ENCODE measurements around the gene SLC25A23. TPM values are rescaled to one million over a fixed set of nuclear protein-coding genes. Genes with fewer than 3 reads are reported as not detected.

Gene SLC25A23
- total RNA-seq, 1 experiment from 2014 or later = 18.7 TPM

DNA sequence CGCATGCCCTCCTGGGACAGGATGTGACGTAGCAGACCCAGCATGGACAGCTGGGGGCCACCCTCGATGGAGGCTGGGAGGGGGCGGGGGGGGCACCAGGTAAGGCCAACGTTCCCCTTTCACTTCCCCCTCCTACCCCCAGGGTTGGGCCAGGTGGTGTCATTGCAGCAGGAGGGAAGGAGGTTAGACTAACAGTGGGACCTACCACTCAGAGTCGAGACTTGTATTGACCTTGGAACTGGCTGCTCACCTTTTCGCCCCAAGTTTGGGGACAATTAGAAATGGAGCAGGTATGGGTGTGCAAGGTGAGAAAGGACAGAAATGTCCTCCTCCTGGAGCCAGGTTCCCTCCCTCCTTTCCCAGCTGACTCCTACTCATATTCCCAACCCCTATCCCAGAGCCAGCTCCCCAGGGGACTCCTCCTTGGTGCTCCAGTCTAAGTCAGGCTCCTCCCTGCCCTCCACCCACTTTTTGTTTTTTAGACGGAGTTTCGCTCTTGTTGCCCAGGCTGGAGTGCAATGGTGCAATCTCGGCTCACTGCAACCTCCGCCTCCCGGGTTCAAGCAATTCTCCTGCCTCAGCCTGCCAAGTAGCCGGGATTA, 17.4 kb downstream of the SLC25A23 start:
- intact Hi-C loops (cut with micrococcal nuclease; ENCODE audit: unreplicated experiment) = no loop called here
- ChIA-PET POLR2A (no interaction called here), CTCF (no interaction called here)
- Histone ChIP-seq H3K27me3 (ENCODE audit: control insufficient read depth, insufficient read depth, low read length) (no peaks in the 10 kb centered on the region), H3K4me3 (ENCODE audit: low read depth in 2 of 2, low read length in 2 of 2) (no peak overlapping the region), H3K27ac (ENCODE audit: low read length) (no peak overlapping the region), H3K36me3 (ENCODE audit: control insufficient read depth, insufficient read depth, low read length) (no peaks in the 10 kb centered on the region), H3K4me1 (ENCODE audit: control insufficient read depth, insufficient read depth, low read length) (no peaks in the 10 kb centered on the region), H3K9me3 (ENCODE audit: control insufficient read depth, insufficient read depth, low read depth, low read length) (no peaks in the 10 kb centered on the region)
- TF ChIP-seq TCF7L2 (IDR thresholded peaks at IDR 0.05; ENCODE audit: low read depth, low read length) = no peak
- ATAC-seq = no peak
- no TSS peak for BruUV-seq (replicated peaks)
- in situ Hi-C loops (cut with HindIII; ENCODE audit: low pct_unique_long_range_greater_than_20kb, low sequenced_read_pairs) = no loop called here
- DNase-seq (ENCODE audit: low read depth, low spot score) = no peak

DNA sequence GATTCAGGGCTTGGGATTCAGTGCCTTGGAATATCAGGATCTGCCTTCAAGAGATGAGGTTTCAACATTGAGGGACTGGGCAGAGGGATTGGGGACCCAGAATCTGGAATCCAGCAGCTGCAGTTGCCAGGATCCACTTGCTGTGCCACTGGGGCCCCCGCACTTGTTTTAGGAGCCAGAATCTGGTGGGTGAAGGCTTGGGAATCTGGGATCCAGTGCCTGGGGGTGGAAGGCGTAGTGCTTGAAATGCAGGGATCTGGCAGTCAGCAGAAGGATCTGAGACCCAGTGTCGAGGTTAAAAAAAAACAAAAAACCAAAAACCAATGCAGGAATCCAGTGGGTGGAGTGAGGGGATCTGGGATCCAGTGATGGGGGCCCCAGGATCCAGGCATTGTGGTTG, 18.7 kb downstream of the SLC25A23 start:
- H3K4me3 ChIP-seq (ENCODE audit: low read depth in 2 of 2, low read length in 2 of 2) = no peak overlapping the region
- intact Hi-C loops (cut with micrococcal nuclease; ENCODE audit: unreplicated experiment) = no loop called here
- H3K9me3 ChIP-seq (ENCODE audit: control insufficient read depth, insufficient read depth, low read depth, low read length) = no peaks in the 10 kb centered on the region
- BruUV-seq (replicated peaks) = no TSS peak
- DNase-seq (ENCODE audit: low read depth, low spot score) = no peak
- POLR2A ChIA-PET = no interaction called here
- CTCF ChIA-PET = no interaction called here
- no peaks in the 10 kb centered on the region for H3K4me1 ChIP-seq (ENCODE audit: control insufficient read depth, insufficient read depth, low read length)
- TF ChIP-seq POLR2AphosphoS5 (IDR thresholded peaks at IDR 0.05; ENCODE audit: low read depth, low read length) = no peak
- TF ChIP-seq, protein P1, sequence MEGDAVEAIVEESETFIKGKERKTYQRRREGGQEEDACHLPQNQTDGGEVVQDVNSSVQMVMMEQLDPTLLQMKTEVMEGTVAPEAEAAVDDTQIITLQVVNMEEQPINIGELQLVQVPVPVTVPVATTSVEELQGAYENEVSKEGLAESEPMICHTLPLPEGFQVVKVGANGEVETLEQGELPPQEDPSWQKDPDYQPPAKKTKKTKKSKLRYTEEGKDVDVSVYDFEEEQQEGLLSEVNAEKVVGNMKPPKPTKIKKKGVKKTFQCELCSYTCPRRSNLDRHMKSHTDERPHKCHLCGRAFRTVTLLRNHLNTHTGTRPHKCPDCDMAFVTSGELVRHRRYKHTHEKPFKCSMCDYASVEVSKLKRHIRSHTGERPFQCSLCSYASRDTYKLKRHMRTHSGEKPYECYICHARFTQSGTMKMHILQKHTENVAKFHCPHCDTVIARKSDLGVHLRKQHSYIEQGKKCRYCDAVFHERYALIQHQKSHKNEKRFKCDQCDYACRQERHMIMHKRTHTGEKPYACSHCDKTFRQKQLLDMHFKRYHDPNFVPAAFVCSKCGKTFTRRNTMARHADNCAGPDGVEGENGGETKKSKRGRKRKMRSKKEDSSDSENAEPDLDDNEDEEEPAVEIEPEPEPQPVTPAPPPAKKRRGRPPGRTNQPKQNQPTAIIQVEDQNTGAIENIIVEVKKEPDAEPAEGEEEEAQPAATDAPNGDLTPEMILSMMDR (IDR thresholded peaks at IDR 0.05) = no peak
- TF ChIP-seq, protein P2, sequence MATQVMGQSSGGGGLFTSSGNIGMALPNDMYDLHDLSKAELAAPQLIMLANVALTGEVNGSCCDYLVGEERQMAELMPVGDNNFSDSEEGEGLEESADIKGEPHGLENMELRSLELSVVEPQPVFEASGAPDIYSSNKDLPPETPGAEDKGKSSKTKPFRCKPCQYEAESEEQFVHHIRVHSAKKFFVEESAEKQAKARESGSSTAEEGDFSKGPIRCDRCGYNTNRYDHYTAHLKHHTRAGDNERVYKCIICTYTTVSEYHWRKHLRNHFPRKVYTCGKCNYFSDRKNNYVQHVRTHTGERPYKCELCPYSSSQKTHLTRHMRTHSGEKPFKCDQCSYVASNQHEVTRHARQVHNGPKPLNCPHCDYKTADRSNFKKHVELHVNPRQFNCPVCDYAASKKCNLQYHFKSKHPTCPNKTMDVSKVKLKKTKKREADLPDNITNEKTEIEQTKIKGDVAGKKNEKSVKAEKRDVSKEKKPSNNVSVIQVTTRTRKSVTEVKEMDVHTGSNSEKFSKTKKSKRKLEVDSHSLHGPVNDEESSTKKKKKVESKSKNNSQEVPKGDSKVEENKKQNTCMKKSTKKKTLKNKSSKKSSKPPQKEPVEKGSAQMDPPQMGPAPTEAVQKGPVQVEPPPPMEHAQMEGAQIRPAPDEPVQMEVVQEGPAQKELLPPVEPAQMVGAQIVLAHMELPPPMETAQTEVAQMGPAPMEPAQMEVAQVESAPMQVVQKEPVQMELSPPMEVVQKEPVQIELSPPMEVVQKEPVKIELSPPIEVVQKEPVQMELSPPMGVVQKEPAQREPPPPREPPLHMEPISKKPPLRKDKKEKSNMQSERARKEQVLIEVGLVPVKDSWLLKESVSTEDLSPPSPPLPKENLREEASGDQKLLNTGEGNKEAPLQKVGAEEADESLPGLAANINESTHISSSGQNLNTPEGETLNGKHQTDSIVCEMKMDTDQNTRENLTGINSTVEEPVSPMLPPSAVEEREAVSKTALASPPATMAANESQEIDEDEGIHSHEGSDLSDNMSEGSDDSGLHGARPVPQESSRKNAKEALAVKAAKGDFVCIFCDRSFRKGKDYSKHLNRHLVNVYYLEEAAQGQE (IDR thresholded peaks at IDR 0.05; ENCODE audit: insufficient read depth in 1 of 2, low read depth in 2 of 2, low read length in 1 of 2) = no peak
- no peak for TF ChIP-seq SIN3A (IDR thresholded peaks at IDR 0.05; ENCODE audit: borderline replicate concordance, insufficient read depth, low read depth, low read length)
- TF ChIP-seq TCF7L2 (IDR thresholded peaks at IDR 0.05; ENCODE audit: low read depth, low read length) = no peak
- no peaks in the 10 kb centered on the region for H3K27me3 ChIP-seq (ENCODE audit: control insufficient read depth, insufficient read depth, low read length)
- ATAC-seq = no peak
- in situ Hi-C loops (cut with HindIII; ENCODE audit: low pct_unique_long_range_greater_than_20kb, low sequenced_read_pairs) = no loop called here
- no peak overlapping the region for H3K27ac ChIP-seq (ENCODE audit: low read length)
- H3K36me3 ChIP-seq (ENCODE audit: control insufficient read depth, insufficient read depth, low read length) = no peaks in the 10 kb centered on the region

DNA sequence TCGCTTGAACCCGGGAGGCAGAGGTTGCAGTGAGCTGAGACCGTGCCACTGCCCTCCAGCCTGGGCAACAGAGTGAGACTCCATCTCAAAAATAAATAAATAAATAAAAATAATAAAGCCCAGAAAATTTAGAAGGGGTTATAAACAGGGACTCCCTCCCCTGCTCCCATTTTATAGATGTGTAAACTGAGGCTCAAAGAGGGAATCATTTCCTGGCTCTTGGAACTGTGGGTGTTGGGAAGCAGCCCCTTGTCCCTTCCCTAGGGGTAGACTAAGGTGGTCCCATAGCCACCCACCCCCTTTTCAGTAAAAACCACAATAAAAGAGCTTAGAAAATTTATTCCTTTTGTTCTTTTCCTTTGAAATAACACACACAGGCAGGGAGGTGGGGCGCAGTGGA, 19.8 kb downstream of the SLC25A23 start:
- no peak overlapping the region for H3K4me3 ChIP-seq (ENCODE audit: low read depth in 2 of 2, low read length in 2 of 2)
- BruUV-seq (replicated peaks) = no TSS peak
- intact Hi-C loops (cut with micrococcal nuclease; ENCODE audit: unreplicated experiment) = no loop called here
- H3K27ac ChIP-seq (ENCODE audit: low read length) = no peak overlapping the region
- H3K4me1 ChIP-seq (ENCODE audit: control insufficient read depth, insufficient read depth, low read length) = no peaks in the 10 kb centered on the region
- ChIA-PET POLR2A (no interaction called here), CTCF (interaction anchor here (0.6 kb wide), 1 partner anchor 77 kb away, joined by 3 read pairs; no protein-coding TSS in a partner anchor)
- no peaks in the 10 kb centered on the region for H3K36me3 ChIP-seq (ENCODE audit: control insufficient read depth, insufficient read depth, low read length)
- in situ Hi-C loops (cut with HindIII; ENCODE audit: low pct_unique_long_range_greater_than_20kb, low sequenced_read_pairs) = no loop called here
- DNase-seq (ENCODE audit: low read depth, low spot score) (no peak), ATAC-seq (no peak)
- no peak for TF ChIP-seq TCF7L2 (IDR thresholded peaks at IDR 0.05; ENCODE audit: low read depth, low read length)
- TF ChIP-seq, protein P1 (IDR thresholded peaks at IDR 0.05) = no peak
- no peak for TF ChIP-seq POLR2AphosphoS5 (IDR thresholded peaks at IDR 0.05; ENCODE audit: low read depth, low read length)
- no peak for TF ChIP-seq SIN3A (IDR thresholded peaks at IDR 0.05; ENCODE audit: borderline replicate concordance, insufficient read depth, low read depth, low read length)
- TF ChIP-seq, protein P2 (IDR thresholded peaks at IDR 0.05; ENCODE audit: insufficient read depth in 1 of 2, low read depth in 2 of 2, low read length in 1 of 2) = no peak
- no peaks in the 10 kb centered on the region for H3K27me3 ChIP-seq (ENCODE audit: control insufficient read depth, insufficient read depth, low read length)
- H3K9me3 ChIP-seq (ENCODE audit: control insufficient read depth, insufficient read depth, low read depth, low read length) = no peaks in the 10 kb centered on the region
